Lower leg skin (tissue), 3 donors: ENCODE data around the gene TNFRSF13B.
"Not testable (repeated sequence)": the region's sequence is repeated elsewhere in the genome, so short reads cannot be mapped to it uniquely, and the experiment has no call there.

Source experiments
- CTCF ChIP-seq, 3 donors: fragments of 450-650 bp; IDR thresholded peaks; one replicate each; pipeline ENCODE4 v1.5.1; 2016; ENCODE audit warnings: antibody characterized with exemption in 3 of 3, mild to moderate bottlenecking in 3 of 3, moderate library complexity in 2 of 3
- POLR2A ChIP-seq, 2 donors: fragments of 450-650 bp; IDR thresholded peaks; one replicate each; pipeline ENCODE4 v1.6.1; 2016 to 2017; ENCODE audit warnings: antibody characterized with exemption in 2 of 2, mild to moderate bottlenecking in 1 of 2, moderate library complexity in 1 of 2

- TF ChIP-seq POLR2A, CTCF (IDR thresholded peaks at IDR 0.05): not testable (repeated sequence)
These were observed 68.8 kb downstream of the TNFRSF13B start for GRCh38 chr17:16903070-16903469.
